Measurements from ENCODE around the gene RASSF5. TPM values are rescaled to one million over a fixed set of nuclear protein-coding genes. Genes with fewer than 3 reads are reported as not detected.
"Not testable (repeated sequence)": the region's sequence is repeated elsewhere in the genome, so short reads cannot be mapped to it uniquely, and the experiment has no call there.

Gene RASSF5
- total RNA-seq, 2 experiments from 2014 or later = 211 TPM

GRCh38 chr1:206578978-206579374, 71.6 kb downstream of the RASSF5 start:
- no peaks in the 10 kb centered on the region for H3K9me3 Mint-ChIP-seq
- POLR2A ChIA-PET = interaction anchor here (0.5 to 24.5 kb wide), 6 partner anchors 19 to 1235 kb away, joined by 3 to 584 read pairs (median 4); partner anchors contain the start of genes EIF2D and RASSF5
- peak overlapping the region; percentile 86 for H3K4me3 Mint-ChIP-seq
- H3K27me3 Mint-ChIP-seq = no peaks in the 10 kb centered on the region
- peaks cover 42% of the 10 kb centered on the region for H3K36me3 Mint-ChIP-seq
- H3K27ac Mint-ChIP-seq = peak overlapping the region; percentile 90
- peaks cover 92% of the 10 kb centered on the region for H3K4me1 Mint-ChIP-seq
- no peak for ATAC-seq (ENCODE audit: low read depth)
- no peak for DNase-seq

DNA sequence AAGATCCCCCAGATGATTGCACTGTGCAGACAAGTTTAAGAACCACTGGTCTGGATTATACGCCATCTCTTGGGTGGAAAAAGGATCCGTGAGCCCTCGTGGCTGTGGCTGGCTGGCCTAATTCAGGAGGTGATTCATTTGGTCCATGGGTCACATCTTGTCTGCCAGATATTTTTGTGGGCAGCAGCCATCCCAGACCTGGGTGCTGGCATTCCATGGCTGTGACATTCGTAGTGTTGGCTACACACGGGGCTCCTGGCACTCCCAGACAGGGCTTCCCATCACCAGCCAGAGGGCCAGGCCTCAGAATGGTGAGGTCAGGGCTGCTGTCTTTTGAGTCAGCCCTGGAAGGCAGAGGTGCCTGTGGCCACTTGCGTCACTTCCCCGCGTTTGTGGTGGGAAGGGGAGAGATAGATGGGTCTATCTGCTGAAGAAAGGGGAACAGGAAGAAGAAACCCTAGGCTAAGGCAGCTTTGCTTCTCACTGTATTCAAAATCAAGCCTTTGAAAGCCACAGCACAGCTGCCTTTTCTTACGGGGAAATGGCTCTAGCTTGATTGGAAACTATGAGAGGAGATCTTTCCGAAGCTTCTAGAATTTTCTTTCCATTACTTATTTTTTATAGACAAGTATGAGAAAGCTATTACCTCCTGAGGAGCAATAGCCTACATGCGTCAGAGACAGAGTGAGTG, 72.6 kb downstream of the RASSF5 start:
- peaks cover 89% of the 10 kb centered on the region for H3K4me1 Mint-ChIP-seq
- H3K27me3 Mint-ChIP-seq = no peaks in the 10 kb centered on the region
- H3K4me3 Mint-ChIP-seq = peak overlapping the region; percentile 86
- peaks cover 39% of the 10 kb centered on the region for H3K36me3 Mint-ChIP-seq
- H3K27ac Mint-ChIP-seq = peak overlapping the region; percentile 90
- H3K9me3 Mint-ChIP-seq = no peaks in the 10 kb centered on the region
- ATAC-seq (ENCODE audit: low read depth) = peak; percentile 69
- POLR2A ChIA-PET = interaction anchor here (0.5 to 24.5 kb wide), 5 partner anchors 12 to 1235 kb away, joined by 3 to 584 read pairs (median 5); no protein-coding TSS in a partner anchor
- peak; percentile 87 for DNase-seq

DNA sequence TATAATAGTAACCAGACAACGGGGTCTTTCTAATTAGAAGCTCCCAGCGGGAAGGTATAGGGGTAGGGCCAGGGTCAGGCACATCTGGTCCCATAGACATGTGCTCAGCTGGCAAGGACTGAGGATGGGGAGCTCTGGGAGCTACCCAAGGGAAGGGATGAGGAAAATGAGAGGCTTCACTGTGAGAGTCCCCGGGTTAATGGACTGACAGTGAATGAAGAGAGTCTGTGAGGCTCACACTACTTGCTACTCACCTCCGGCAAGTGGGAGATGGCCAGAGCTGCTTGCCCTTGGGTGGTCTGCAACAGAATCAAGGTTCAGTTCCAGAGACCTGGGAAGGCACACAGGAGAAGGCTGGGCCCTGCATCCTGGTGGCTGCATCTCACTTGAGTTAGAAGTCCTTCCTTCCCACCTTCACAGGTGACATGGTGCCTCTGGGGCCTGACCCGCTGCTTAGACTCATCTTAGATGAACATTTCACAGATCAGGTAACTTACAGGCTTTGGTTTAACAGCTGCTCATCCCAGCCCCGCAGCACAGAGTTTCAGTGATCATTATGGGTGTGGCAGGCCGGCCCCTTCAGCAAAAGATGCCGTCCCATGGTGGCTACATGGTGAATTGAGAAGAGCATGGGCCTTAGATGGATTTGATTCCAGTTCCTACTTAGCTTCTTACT, 73.2 kb downstream of the RASSF5 start:
- POLR2A ChIA-PET = interaction anchor here (0.9 to 24.5 kb wide), 5 partner anchors 11 to 55 kb away, joined by 3 to 584 read pairs (median 4); partner anchors contain the start of gene DYRK3
- H3K27ac Mint-ChIP-seq = peak overlapping the region; percentile 90
- H3K4me1 Mint-ChIP-seq = peaks cover 85% of the 10 kb centered on the region
- H3K9me3 Mint-ChIP-seq = no peaks in the 10 kb centered on the region
- DNase-seq (no peak), ATAC-seq (ENCODE audit: low read depth) (no peak)
- H3K27me3 Mint-ChIP-seq = no peaks in the 10 kb centered on the region
- peaks cover 43% of the 10 kb centered on the region for H3K36me3 Mint-ChIP-seq
- H3K4me3 Mint-ChIP-seq = peak overlapping the region; percentile 86

GRCh38 chr1:206581114-206581497, 73.8 kb downstream of the RASSF5 start:
- ATAC-seq (ENCODE audit: low read depth); H3K9me3 Mint-ChIP-seq; H3K27me3 Mint-ChIP-seq; DNase-seq: not testable (repeated sequence)
- Mint-ChIP-seq H3K36me3 (peaks cover 43% of the 10 kb centered on the region), H3K27ac (peak overlapping the region; percentile 90), H3K4me1 (peaks cover 81% of the 10 kb centered on the region), H3K4me3 (peak overlapping the region; percentile 86)
- POLR2A ChIA-PET = interaction anchor here (0.9 to 24.5 kb wide), 4 partner anchors 11 to 54 kb away, joined by 3 to 584 read pairs (median 14); partner anchors contain the start of gene DYRK3

DNA sequence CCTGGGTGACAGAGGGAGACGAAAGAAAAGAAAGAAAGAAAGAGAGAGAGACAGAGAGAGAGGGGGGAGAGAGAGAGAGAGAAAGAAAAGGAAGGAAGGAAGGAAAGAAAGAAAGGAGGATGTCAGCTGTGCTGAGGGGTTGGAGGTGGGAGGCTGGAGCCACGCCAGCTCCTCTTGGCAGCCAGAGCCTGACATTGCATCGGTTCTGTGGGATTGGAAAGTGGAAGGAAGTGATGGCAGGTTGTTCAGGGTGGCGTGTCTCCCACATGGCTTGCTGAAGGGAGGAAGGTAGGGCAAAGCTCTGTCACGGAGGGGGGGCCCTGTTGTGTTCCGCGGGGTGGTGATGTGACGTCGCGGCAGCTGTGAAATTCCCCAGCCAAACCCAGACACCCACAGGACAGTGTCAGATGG, 74.2 kb downstream of the RASSF5 start:
- POLR2A ChIA-PET = interaction anchor here (0.9 to 24.5 kb wide), 3 partner anchors 21 to 54 kb away, joined by 4 to 584 read pairs (median 24); partner anchors contain the start of gene DYRK3
- no peaks in the 10 kb centered on the region for H3K9me3 Mint-ChIP-seq

GRCh38 chr1:206582537-206582936, 75.2 kb downstream of the RASSF5 start:
- H3K4me1 Mint-ChIP-seq = peaks cover 78% of the 10 kb centered on the region
- ATAC-seq (ENCODE audit: low read depth) (no peak), DNase-seq (no peak)
- POLR2A ChIA-PET = interaction anchor here (1.8 to 24.5 kb wide), 3 partner anchors 7 to 37 kb away, joined by 7 to 584 read pairs (median 24); no protein-coding TSS in a partner anchor
- peak overlapping the region; percentile 90 for H3K27ac Mint-ChIP-seq
- no peak overlapping the region for H3K4me3 Mint-ChIP-seq
- no peaks in the 10 kb centered on the region for H3K9me3 Mint-ChIP-seq
- H3K27me3 Mint-ChIP-seq = no peaks in the 10 kb centered on the region
- peaks cover 43% of the 10 kb centered on the region for H3K36me3 Mint-ChIP-seq

More for the DNA sequence above, 74.2 kb downstream of the RASSF5 start:
- peak overlapping the region; percentile 90 for H3K27ac Mint-ChIP-seq
- no peak for ATAC-seq (ENCODE audit: low read depth)
- DNase-seq = no peak
- H3K4me1 Mint-ChIP-seq = peaks cover 77% of the 10 kb centered on the region
- no peaks in the 10 kb centered on the region for H3K27me3 Mint-ChIP-seq
- H3K36me3 Mint-ChIP-seq = peaks cover 42% of the 10 kb centered on the region
- peak overlapping the region; percentile 86 for H3K4me3 Mint-ChIP-seq

DNA sequence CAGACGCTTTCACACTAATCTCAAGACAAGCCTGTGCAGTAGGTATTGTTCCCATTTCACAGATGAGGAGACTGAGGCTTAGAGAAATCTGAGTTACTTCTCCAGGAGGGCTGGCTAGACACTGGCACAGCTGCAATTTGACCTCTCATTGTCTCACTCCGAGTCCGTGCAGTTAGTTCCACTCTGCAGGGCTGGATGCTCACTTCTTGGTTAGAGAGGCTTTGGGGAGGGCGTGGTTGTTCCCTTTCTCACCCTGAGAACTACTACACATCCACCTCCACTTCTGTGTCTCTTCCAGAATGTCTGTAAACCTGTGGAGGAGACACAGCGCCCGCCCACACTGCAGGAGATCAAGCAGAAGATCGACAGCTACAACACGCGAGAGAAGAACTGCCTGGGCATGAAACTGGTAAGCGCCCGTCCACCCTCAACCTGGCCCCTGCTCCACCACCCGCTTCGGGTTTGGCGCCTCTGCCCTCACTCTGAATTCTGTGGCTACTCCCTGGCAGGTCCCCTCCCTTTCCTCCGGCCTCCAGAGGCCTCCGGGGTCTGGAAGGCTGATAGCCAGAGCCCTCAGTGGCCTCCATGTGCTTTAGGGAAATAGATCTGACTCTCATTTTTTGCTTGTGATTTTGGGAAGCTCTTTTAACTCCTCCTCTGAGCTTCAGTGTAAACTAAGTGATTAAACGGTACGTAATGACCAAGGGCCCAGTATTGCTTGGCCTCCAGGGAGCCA, 75.8 kb downstream of the RASSF5 start:
- Mint-ChIP-seq H3K27ac (peak overlapping the region; percentile 90), H3K36me3 (peaks cover 42% of the 10 kb centered on the region), H3K4me3 (peak overlapping the region; percentile 67), H3K4me1 (peaks cover 78% of the 10 kb centered on the region), H3K27me3 (no peaks in the 10 kb centered on the region), H3K9me3 (no peaks in the 10 kb centered on the region)
- POLR2A ChIA-PET = interaction anchor here (1.2 to 24.5 kb wide), 4 partner anchors 8 to 76 kb away, joined by 5 to 584 read pairs (median 16); no protein-coding TSS in a partner anchor
- DNase-seq (no peak), ATAC-seq (ENCODE audit: low read depth) (no peak)

- peak overlapping the region; percentile 67 for H3K4me3 Mint-ChIP-seq
- ATAC-seq (ENCODE audit: low read depth) (peak; percentile 21), DNase-seq (peak; percentile 79)
- POLR2A ChIA-PET = interaction anchor here (1.2 to 24.5 kb wide), 4 partner anchors 9 to 77 kb away, joined by 5 to 584 read pairs (median 16); no protein-coding TSS in a partner anchor
- no peaks in the 10 kb centered on the region for H3K9me3 Mint-ChIP-seq
- peak overlapping the region; percentile 90 for H3K27ac Mint-ChIP-seq
- H3K4me1 Mint-ChIP-seq = peaks cover 76% of the 10 kb centered on the region
- peaks cover 38% of the 10 kb centered on the region for H3K36me3 Mint-ChIP-seq
- H3K27me3 Mint-ChIP-seq = no peaks in the 10 kb centered on the region
Observed at GRCh38 chr1:206583707-206584648, 76.6 kb downstream of the RASSF5 start.

DNA sequence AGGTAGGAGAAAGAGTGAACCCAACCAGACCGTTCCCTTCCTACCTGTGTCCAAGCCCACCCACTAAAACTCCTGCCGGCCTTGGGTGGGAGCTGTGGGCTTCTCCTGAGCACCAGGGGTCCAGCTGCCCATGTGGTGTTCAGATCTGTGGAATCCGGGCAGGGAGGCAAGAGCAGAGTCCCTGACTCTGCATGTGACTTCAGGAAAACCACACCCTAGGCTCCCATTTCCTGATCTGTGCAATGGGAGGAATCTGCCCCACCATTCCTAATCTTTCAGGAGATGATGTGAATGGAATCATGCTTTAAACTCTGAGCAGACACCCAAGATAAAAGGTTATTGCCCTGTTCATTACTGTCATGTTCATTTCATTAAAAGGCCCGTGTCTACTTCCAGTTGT, 77.4 kb downstream of the RASSF5 start:
- DNase-seq (no peak), ATAC-seq (ENCODE audit: low read depth) (no peak)
- Mint-ChIP-seq H3K27me3 (no peaks in the 10 kb centered on the region), H3K36me3 (peaks cover 40% of the 10 kb centered on the region), H3K9me3 (no peaks in the 10 kb centered on the region), H3K4me3 (no peak overlapping the region), H3K4me1 (peaks cover 75% of the 10 kb centered on the region), H3K27ac (no peak overlapping the region)
- POLR2A ChIA-PET = interaction anchor here (24.5 kb wide), 1 partner anchor 24 kb away, joined by 584 read pairs; no protein-coding TSS in a partner anchor

DNA sequence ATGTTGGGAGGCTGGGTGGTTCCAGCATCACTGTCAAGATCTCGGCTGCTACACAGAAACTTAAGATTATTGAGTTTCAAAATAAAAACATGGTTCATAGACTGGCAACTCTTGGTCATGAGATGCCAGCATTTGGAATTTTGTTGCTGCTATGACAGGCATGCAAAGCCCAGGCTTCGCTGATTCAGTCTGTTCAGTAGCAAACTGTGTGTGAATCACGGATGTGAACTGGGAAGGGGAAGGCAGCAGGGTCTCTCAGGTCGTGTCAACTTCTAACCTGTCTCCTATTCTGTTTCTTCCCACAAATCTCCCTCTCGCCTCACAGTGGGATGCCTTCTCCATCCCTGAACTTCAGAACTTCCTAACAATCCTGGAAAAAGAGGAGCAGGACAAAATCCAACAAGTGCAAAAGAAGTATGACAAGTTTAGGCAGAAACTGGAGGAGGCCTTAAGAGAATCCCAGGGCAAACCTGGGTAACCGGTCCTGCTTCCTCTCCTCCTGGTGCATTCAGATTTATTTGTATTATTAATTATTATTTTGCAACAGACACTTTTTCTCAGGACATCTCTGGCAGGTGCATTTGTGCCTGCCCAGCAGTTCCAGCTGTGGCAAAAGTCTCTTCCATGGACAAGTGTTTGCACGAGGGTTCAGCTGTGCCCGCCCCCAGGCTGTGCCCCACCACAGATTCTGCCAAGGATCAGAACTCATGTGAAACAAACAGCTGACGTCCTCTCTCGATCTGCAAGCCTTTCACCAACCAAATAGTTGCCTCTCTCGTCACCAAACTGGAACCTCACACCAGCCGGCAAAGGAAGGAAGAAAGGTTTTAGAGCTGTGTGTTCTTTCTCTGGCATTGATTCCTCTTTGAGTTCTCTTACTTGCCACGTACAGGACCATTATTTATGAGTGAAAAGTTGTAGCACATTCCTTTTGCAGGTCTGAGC, 79.4 kb downstream of the RASSF5 start:
- no peak for ATAC-seq (ENCODE audit: low read depth)
- no peak for DNase-seq
- Mint-ChIP-seq H3K27me3 (no peaks in the 10 kb centered on the region), H3K36me3 (peaks cover 34% of the 10 kb centered on the region), H3K27ac (peak overlapping the region; percentile 61), H3K4me1 (peaks cover 72% of the 10 kb centered on the region), H3K4me3 (no peak overlapping the region), H3K9me3 (no peaks in the 10 kb centered on the region)
- POLR2A ChIA-PET = interaction anchor here (0.8 to 24.5 kb wide), 3 partner anchors 26 to 85 kb away, joined by 3 to 584 read pairs (median 4); partner anchors contain the start of gene RASSF5

GRCh38 chr1:206587904-206588303, 80.6 kb downstream of the RASSF5 start:
- ATAC-seq (ENCODE audit: low read depth) = no peak
- Mint-ChIP-seq H3K9me3 (no peaks in the 10 kb centered on the region), H3K27me3 (no peaks in the 10 kb centered on the region), H3K27ac (peak overlapping the region; percentile 52), H3K36me3 (peaks cover 37% of the 10 kb centered on the region), H3K4me1 (peaks cover 61% of the 10 kb centered on the region), H3K4me3 (no peak overlapping the region)
- POLR2A ChIA-PET = interaction anchor here (0.8 to 24.5 kb wide), 3 partner anchors 27 to 84 kb away, joined by 3 to 584 read pairs (median 4); partner anchors contain the start of gene RASSF5
- DNase-seq = no peak
